ENCODE measurements around the gene BICRA. TPM values are rescaled to one million over a fixed set of nuclear protein-coding genes. Genes with fewer than 3 reads are reported as not detected.

BICRA gene
- total and polyA plus RNA-seq, 4 donors = 0.88 to 17.9 (median 12.3) TPM

GRCh38 chr19:47619763-47620162, 10.8 kb downstream of the BICRA start:
- Histone ChIP-seq H3K27ac (ENCODE audit: low read depth in 1 of 2, low read length in 2 of 2) (no peak overlapping the region), H3K36me3 (ENCODE audit: control insufficient read depth in 1 of 2, insufficient read depth in 2 of 2, low read length in 1 of 2) (no peaks in the 10 kb centered on the region), H3K4me3 (ENCODE audit: low read length in 2 of 2) (no peak overlapping the region), H3K27me3 (ENCODE audit: control insufficient read depth in 1 of 2, insufficient read depth in 2 of 2, low read length in 1 of 2) (no peaks in the 10 kb centered on the region), H3K9me3 (ENCODE audit: control insufficient read depth, low read length) (no peaks in the 10 kb centered on the region), H3K4me1 (ENCODE audit: control insufficient read depth in 1 of 2, insufficient read depth in 2 of 2, low read length in 2 of 2) (no peaks in the 10 kb centered on the region)
- DNase-seq (no peak), ATAC-seq (ENCODE audit: low FRiP score) (no peak)
- intact Hi-C loops (cut with DNase I) = loop anchor here in 1 of 2 donors (10.0 kb wide), 1 partner anchor 45 kb away; no protein-coding TSS in a partner anchor
- 65 to 68% methylated on average over 6 of the region's 6 CpGs for WGBS, 2 donors

DNA sequence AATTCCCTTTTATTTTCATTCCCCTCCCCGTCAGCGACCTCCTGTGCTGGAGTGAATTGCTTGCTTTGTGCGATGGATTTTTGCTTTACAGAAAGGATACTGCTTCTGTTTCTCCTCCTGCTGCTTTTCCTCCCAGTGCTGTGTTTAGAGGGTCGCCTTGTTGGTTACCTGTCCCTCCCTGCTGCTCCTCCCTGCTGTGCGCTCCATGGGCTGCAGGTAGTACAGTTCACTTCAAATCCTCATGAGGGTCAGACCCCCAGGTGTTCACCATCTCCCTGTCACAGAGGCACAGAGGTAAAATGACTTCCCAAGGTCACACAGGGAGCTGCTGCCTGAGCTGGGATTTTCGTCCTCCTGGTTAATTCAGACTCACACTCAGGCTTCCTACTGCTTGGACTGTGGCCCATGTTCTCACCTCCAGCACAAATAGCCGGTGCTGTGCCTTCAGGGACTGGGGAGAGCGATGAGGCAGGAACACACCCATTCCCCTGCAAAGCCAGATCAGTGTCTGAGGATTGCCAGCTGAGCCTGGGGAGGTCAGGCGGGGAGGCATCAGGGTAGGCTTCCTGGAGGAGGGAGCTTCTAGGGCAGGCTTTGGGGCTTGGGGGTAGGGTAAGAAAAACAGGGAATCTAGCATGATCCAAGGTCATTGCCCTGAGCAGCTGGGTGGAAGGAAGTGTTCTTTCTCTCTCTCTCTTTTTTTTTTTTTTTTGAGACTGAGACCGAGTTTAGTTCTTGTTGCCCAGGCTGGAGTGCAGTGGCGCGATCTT, 14.4 kb downstream of the BICRA start:
- H3K4me1 ChIP-seq (ENCODE audit: control insufficient read depth in 1 of 2, insufficient read depth in 2 of 2, low read length in 2 of 2) = no peaks in the 10 kb centered on the region
- ATAC-seq (ENCODE audit: low FRiP score) (no peak), DNase-seq (no peak)
- no peaks in the 10 kb centered on the region for H3K36me3 ChIP-seq (ENCODE audit: control insufficient read depth in 1 of 2, insufficient read depth in 2 of 2, low read length in 1 of 2)
- H3K9me3 ChIP-seq (ENCODE audit: control insufficient read depth, low read length) = no peaks in the 10 kb centered on the region
- no peaks in the 10 kb centered on the region for H3K27me3 ChIP-seq (ENCODE audit: control insufficient read depth in 1 of 2, insufficient read depth in 2 of 2, low read length in 1 of 2)
- no peak overlapping the region for H3K27ac ChIP-seq (ENCODE audit: low read depth in 1 of 2, low read length in 2 of 2)
- 87% methylated on average over 12 of the region's 12 CpGs for WGBS, 2 donors
- intact Hi-C loops (cut with DNase I) = no loop called here
- no peak overlapping the region for H3K4me3 ChIP-seq (ENCODE audit: low read length in 2 of 2)

DNA sequence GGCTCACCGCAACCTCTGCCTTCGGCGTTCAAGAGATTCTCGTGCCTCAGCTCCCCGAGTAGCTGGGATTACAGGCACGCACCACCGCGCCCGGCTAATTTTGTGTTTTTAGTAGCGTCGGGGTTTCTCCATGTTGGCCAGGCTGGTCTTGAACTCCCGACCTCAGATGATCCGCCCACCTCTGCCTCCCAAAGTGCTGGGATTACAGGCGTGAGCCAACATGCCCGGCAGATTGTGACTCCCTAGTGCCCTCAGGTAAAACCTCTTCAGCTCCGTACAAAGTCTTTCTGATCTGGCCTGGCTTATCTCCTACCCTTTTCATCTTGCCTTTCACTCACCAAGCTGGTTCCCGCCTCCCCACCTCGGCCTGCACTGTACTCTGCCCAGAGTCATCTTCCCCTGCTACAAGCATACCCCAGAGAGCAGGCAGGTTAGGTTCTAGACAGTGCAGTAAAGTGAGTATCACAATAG, 15.0 kb downstream of the BICRA start:
- no peak overlapping the region for H3K27ac ChIP-seq (ENCODE audit: low read depth in 1 of 2, low read length in 2 of 2)

DNA sequence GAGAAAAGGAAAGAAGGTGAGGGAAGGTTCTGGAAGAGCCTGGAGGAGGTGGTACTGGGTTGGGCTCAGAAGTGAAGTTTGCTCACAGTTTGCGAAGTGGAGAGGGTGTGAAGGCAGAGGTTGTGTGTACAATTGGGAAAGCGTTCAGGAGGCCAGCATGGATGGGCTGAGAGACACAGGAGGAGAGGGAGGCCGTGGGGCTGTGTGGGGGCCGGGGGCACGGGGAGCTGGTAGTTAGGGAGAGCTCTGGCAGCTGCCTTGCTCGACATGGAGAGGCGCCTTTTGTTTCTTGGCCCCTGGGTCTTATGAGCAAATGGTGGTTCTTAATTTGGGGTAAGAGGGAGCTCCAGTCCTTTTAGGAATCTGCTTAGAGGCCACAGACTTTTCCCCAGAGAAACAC, 16.7 kb downstream of the BICRA start:
- intact Hi-C loops (cut with DNase I) = no loop called here
- Histone ChIP-seq H3K4me3 (ENCODE audit: low read length in 2 of 2) (no peak overlapping the region), H3K36me3 (ENCODE audit: control insufficient read depth in 1 of 2, insufficient read depth in 2 of 2, low read length in 1 of 2) (no peaks in the 10 kb centered on the region), H3K27ac (ENCODE audit: low read depth in 1 of 2, low read length in 2 of 2) (no peak overlapping the region), H3K9me3 (ENCODE audit: control insufficient read depth, low read length) (no peaks in the 10 kb centered on the region), H3K4me1 (ENCODE audit: control insufficient read depth in 1 of 2, insufficient read depth in 2 of 2, low read length in 2 of 2) (no peaks in the 10 kb centered on the region), H3K27me3 (ENCODE audit: control insufficient read depth in 1 of 2, insufficient read depth in 2 of 2, low read length in 1 of 2) (no peaks in the 10 kb centered on the region)
- ATAC-seq (ENCODE audit: low FRiP score) = no peak
- 64 to 73% methylated on average over 7 of the region's 7 CpGs for WGBS, 2 donors
- DNase-seq = no peak

More for the DNA sequence above, 15.0 kb downstream of the BICRA start:
- intact Hi-C loops (cut with DNase I) = no loop called here
- 82% methylated on average over 18 of the region's 18 CpGs for WGBS, 2 donors
- Histone ChIP-seq H3K9me3 (ENCODE audit: control insufficient read depth, low read length) (no peaks in the 10 kb centered on the region), H3K4me3 (ENCODE audit: low read length in 2 of 2) (no peak overlapping the region), H3K27me3 (ENCODE audit: control insufficient read depth in 1 of 2, insufficient read depth in 2 of 2, low read length in 1 of 2) (no peaks in the 10 kb centered on the region), H3K4me1 (ENCODE audit: control insufficient read depth in 1 of 2, insufficient read depth in 2 of 2, low read length in 2 of 2) (no peaks in the 10 kb centered on the region), H3K36me3 (ENCODE audit: control insufficient read depth in 1 of 2, insufficient read depth in 2 of 2, low read length in 1 of 2) (no peaks in the 10 kb centered on the region)
- DNase-seq (no peak), ATAC-seq (ENCODE audit: low FRiP score) (no peak)

GRCh38 chr19:47626238-47626637, 17.3 kb downstream of the BICRA start:
- Histone ChIP-seq H3K27ac (ENCODE audit: low read depth in 1 of 2, low read length in 2 of 2) (no peak overlapping the region), H3K36me3 (ENCODE audit: control insufficient read depth in 1 of 2, insufficient read depth in 2 of 2, low read length in 1 of 2) (no peaks in the 10 kb centered on the region), H3K4me3 (ENCODE audit: low read length in 2 of 2) (no peak overlapping the region), H3K4me1 (ENCODE audit: control insufficient read depth in 1 of 2, insufficient read depth in 2 of 2, low read length in 2 of 2) (no peaks in the 10 kb centered on the region), H3K9me3 (ENCODE audit: control insufficient read depth, low read length) (no peaks in the 10 kb centered on the region), H3K27me3 (ENCODE audit: control insufficient read depth in 1 of 2, insufficient read depth in 2 of 2, low read length in 1 of 2) (no peaks in the 10 kb centered on the region)
- ATAC-seq (ENCODE audit: low FRiP score) = no peak
- intact Hi-C loops (cut with DNase I) = no loop called here
- DNase-seq = no peak
- 64 to 66% methylated on average over 8 of the region's 8 CpGs for WGBS, 2 donors

- ATAC-seq (ENCODE audit: low FRiP score) (no peak), DNase-seq (no peak)
- Histone ChIP-seq H3K4me1 (ENCODE audit: control insufficient read depth in 1 of 2, insufficient read depth in 2 of 2, low read length in 2 of 2) (no peaks in the 10 kb centered on the region), H3K36me3 (ENCODE audit: control insufficient read depth in 1 of 2, insufficient read depth in 2 of 2, low read length in 1 of 2) (no peaks in the 10 kb centered on the region), H3K27me3 (ENCODE audit: control insufficient read depth in 1 of 2, insufficient read depth in 2 of 2, low read length in 1 of 2) (no peaks in the 10 kb centered on the region), H3K27ac (ENCODE audit: low read depth in 1 of 2, low read length in 2 of 2) (no peak overlapping the region), H3K4me3 (ENCODE audit: low read length in 2 of 2) (no peak overlapping the region), H3K9me3 (ENCODE audit: control insufficient read depth, low read length) (no peaks in the 10 kb centered on the region)
- WGBS, 2 donors = 73 to 82% methylated on average over 4 of the region's 4 CpGs
- intact Hi-C loops (cut with DNase I) = no loop called here
Measured at GRCh38 chr19:47628078-47628771, 19.3 kb downstream of the BICRA start.

- WGBS, 2 donors = 90 to 92% methylated on average over 6 of the region's 6 CpGs
- H3K36me3 ChIP-seq (ENCODE audit: control insufficient read depth in 1 of 2, insufficient read depth in 2 of 2, low read length in 1 of 2) = no peaks in the 10 kb centered on the region
- H3K9me3 ChIP-seq (ENCODE audit: control insufficient read depth, low read length) = no peaks in the 10 kb centered on the region
- ATAC-seq (ENCODE audit: low FRiP score) = no peak
- intact Hi-C loops (cut with DNase I) = no loop called here
- no peak for DNase-seq
- no peaks in the 10 kb centered on the region for H3K27me3 ChIP-seq (ENCODE audit: control insufficient read depth in 1 of 2, insufficient read depth in 2 of 2, low read length in 1 of 2)
- no peak overlapping the region for H3K27ac ChIP-seq (ENCODE audit: low read depth in 1 of 2, low read length in 2 of 2)
- H3K4me3 ChIP-seq (ENCODE audit: low read length in 2 of 2) = no peak overlapping the region
- H3K4me1 ChIP-seq (ENCODE audit: control insufficient read depth in 1 of 2, insufficient read depth in 2 of 2, low read length in 2 of 2) = no peaks in the 10 kb centered on the region
Measured at GRCh38 chr19:47630594-47630993, 21.7 kb downstream of the BICRA start.

DNA sequence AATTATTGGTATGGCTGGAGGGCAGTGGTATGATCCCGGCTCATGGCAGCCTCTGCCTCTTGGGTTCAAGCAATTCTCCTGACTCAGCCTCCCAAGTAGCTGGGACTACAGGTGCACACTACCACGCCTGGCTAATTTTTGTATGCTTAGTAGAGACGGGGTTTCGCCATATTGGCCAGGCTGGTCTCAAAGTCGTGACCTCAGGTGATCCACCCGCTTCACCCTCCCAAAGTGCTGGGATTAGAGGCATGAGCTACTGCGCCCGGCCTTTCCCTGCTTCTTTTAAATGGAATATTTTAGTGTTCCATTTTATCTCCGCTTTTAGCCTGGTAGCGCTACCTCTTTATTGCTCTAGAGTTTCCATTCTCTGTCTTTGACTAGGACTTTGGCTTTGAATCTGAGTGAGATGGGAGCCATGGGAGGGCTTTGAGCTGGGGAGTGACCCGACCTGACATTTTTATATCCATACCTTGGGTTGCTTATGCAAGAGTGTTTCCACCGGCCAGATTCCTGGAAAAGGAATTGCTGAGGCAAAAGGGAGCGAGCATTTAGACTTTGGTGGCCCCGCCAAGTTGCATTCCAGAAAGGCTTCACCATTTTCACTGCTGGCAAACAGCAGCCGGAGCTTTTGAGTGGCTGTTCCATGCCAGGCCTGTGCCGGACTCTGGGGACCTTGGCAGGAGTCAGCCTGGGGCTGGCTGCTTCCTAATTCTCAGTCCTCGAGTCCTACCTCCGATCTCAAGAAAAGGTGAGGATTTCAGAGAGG, 22.9 kb downstream of the BICRA start:
- Histone ChIP-seq H3K27me3 (ENCODE audit: control insufficient read depth in 1 of 2, insufficient read depth in 2 of 2, low read length in 1 of 2) (no peaks in the 10 kb centered on the region), H3K9me3 (ENCODE audit: control insufficient read depth, low read length) (no peaks in the 10 kb centered on the region), H3K4me1 (ENCODE audit: control insufficient read depth in 1 of 2, insufficient read depth in 2 of 2, low read length in 2 of 2) (no peaks in the 10 kb centered on the region), H3K36me3 (ENCODE audit: control insufficient read depth in 1 of 2, insufficient read depth in 2 of 2, low read length in 1 of 2) (no peaks in the 10 kb centered on the region), H3K27ac (ENCODE audit: low read depth in 1 of 2, low read length in 2 of 2) (peak overlapping the region in 1 of 2 donors; percentile 15), H3K4me3 (ENCODE audit: low read length in 2 of 2) (no peak overlapping the region)
- intact Hi-C loops (cut with DNase I) = no loop called here
- 55 to 57% methylated on average over 18 of the region's 18 CpGs for WGBS, 2 donors
- ATAC-seq (ENCODE audit: low FRiP score) (peak; percentile 57), DNase-seq (peak; percentile 67 to 79)
